ACC112 (cell line): Measurements from ENCODE around the gene SDK2.

Experiments
- H2AFZ ChIP-seq: fragments of 200-600 bp; sonication (generic); one replicate; pipeline ENCODE4 v1.6.0; 2017; ENCODE audit warnings: antibody characterized with exemption, low read length; ENCODE audit not compliant: unreplicated experiment
- H3K27ac ChIP-seq: fragments of 200-600 bp; sonication (generic); 2 replicates; pipeline ENCODE4 v1.5.1; 2014; ENCODE audit warnings: low read depth, mild to moderate bottlenecking, antibody characterized with exemption, low read length, moderate library complexity
- H3K27me3 ChIP-seq: fragments of 200-600 bp; sonication (generic); 2 replicates; pipeline ENCODE4 v1.6.1; 2014; ENCODE audit warnings: mild to moderate bottlenecking, antibody characterized with exemption, low read length, moderate library complexity, mixed read lengths; ENCODE audit not compliant: insufficient read depth
- H3K36me3 ChIP-seq: fragments of 200-600 bp; sonication (generic); 2 replicates; pipeline ENCODE4 v1.6.1; 2016; ENCODE audit warnings: mild to moderate bottlenecking, antibody characterized with exemption, low read length, moderate library complexity, mixed read lengths; ENCODE audit not compliant: insufficient read depth
- H3K4me1 ChIP-seq: fragments of 200-600 bp; sonication (generic); one replicate; pipeline ENCODE4 v1.6.1; 2016; ENCODE audit warnings: low read length, mixed read lengths; ENCODE audit not compliant: insufficient read depth, unreplicated experiment, control insufficient read depth
- H3K4me3 ChIP-seq: fragments of 200-600 bp; sonication (generic); 2 replicates; pipeline ENCODE4 v1.5.1; 2014; ENCODE audit warnings: mild to moderate bottlenecking, low read depth, low read length
- H3K79me2 ChIP-seq: fragments of 200-600 bp; sonication (generic); one replicate; pipeline ENCODE4 v1.6.0; 2016; ENCODE audit warnings: low read length; ENCODE audit not compliant: control insufficient read depth, unreplicated experiment, insufficient read depth

Gene SDK2

GRCh38 chr17:73467651-73468050, 176.6 kb downstream of the SDK2 start:
- Histone ChIP-seq H3K36me3 (no peaks in the 10 kb centered on the region), H3K79me2 (no peaks in the 10 kb centered on the region), H3K4me1 (no peaks in the 10 kb centered on the region), H3K4me3 (no peak overlapping the region), H2AFZ (no peak overlapping the region), H3K27me3 (peaks cover 20% of the 10 kb centered on the region), H3K27ac (no peak overlapping the region)

GRCh38 chr17:73466704-73467433, 177.4 kb downstream of the SDK2 start:
- Histone ChIP-seq H2AFZ (no peak overlapping the region), H3K27ac (no peak overlapping the region), H3K36me3 (no peaks in the 10 kb centered on the region), H3K4me3 (no peak overlapping the region), H3K4me1 (no peaks in the 10 kb centered on the region), H3K79me2 (no peaks in the 10 kb centered on the region), H3K27me3 (peaks cover 20% of the 10 kb centered on the region)

GRCh38 chr17:73465953-73466230, 178.4 kb downstream of the SDK2 start:
- H3K4me1 ChIP-seq, result no peaks in the 10 kb centered on the region
- H3K27me3 ChIP-seq, result peaks cover 20% of the 10 kb centered on the region

GRCh38 chr17:73465130-73465952, 178.9 kb downstream of the SDK2 start:
- H2AFZ ChIP-seq, result no peak overlapping the region
- no peaks in the 10 kb centered on the region for H3K36me3 ChIP-seq
- no peak overlapping the region for H3K4me3 ChIP-seq
- no peak overlapping the region for H3K27ac ChIP-seq
- no peaks in the 10 kb centered on the region for H3K79me2 ChIP-seq
- peaks cover 20% of the 10 kb centered on the region for H3K27me3 ChIP-seq
- H3K4me1 ChIP-seq, result no peaks in the 10 kb centered on the region

More at GRCh38 chr17:73465953-73466230, 178.4 kb downstream of the SDK2 start:
- Histone ChIP-seq H3K27ac (no peak overlapping the region), H3K79me2 (no peaks in the 10 kb centered on the region), H2AFZ (no peak overlapping the region), H3K36me3 (no peaks in the 10 kb centered on the region), H3K4me3 (no peak overlapping the region)

- Histone ChIP-seq H3K36me3 (no peaks in the 10 kb centered on the region), H3K27me3 (peaks cover 20% of the 10 kb centered on the region), H3K4me1 (no peaks in the 10 kb centered on the region), H3K4me3 (no peak overlapping the region), H2AFZ (no peak overlapping the region), H3K79me2 (no peaks in the 10 kb centered on the region), H3K27ac (no peak overlapping the region)
Measured at GRCh38 chr17:73464447-73464846, 179.8 kb downstream of the SDK2 start.

- H3K4me1 ChIP-seq, result no peaks in the 10 kb centered on the region
- no peaks in the 10 kb centered on the region for H3K36me3 ChIP-seq
- no peaks in the 10 kb centered on the region for H3K79me2 ChIP-seq
- no peak overlapping the region for H3K27ac ChIP-seq
- H3K27me3 ChIP-seq, result peaks cover 20% of the 10 kb centered on the region
- no peak overlapping the region for H3K4me3 ChIP-seq
- no peak overlapping the region for H2AFZ ChIP-seq
Measured at GRCh38 chr17:73463821-73464220, 180.4 kb downstream of the SDK2 start.

GRCh38 chr17:73462823-73463222, 181.4 kb downstream of the SDK2 start:
- H3K27me3 ChIP-seq, result peaks cover 16% of the 10 kb centered on the region
- no peaks in the 10 kb centered on the region for H3K79me2 ChIP-seq
- no peaks in the 10 kb centered on the region for H3K36me3 ChIP-seq
- H3K27ac ChIP-seq, result no peak overlapping the region
- no peak overlapping the region for H2AFZ ChIP-seq
- H3K4me1 ChIP-seq, result no peaks in the 10 kb centered on the region
- H3K4me3 ChIP-seq, result no peak overlapping the region

GRCh38 chr17:73459980-73460379, 184.3 kb downstream of the SDK2 start:
- H3K79me2 ChIP-seq, result no peaks in the 10 kb centered on the region

GRCh38 chr17:73455767-73456166, 188.5 kb downstream of the SDK2 start:
- no peaks in the 10 kb centered on the region for H3K79me2 ChIP-seq
- H3K27ac ChIP-seq, result no peak overlapping the region
- H3K36me3 ChIP-seq, result no peaks in the 10 kb centered on the region
- H3K4me1 ChIP-seq, result no peaks in the 10 kb centered on the region
- H2AFZ ChIP-seq, result no peak overlapping the region
- peaks cover 7% of the 10 kb centered on the region; the same call in 1 of the 2 replicates for H3K27me3 ChIP-seq
- H3K4me3 ChIP-seq, result no peak overlapping the region

More at GRCh38 chr17:73459980-73460379, 184.3 kb downstream of the SDK2 start:
- peaks cover 9% of the 10 kb centered on the region for H3K27me3 ChIP-seq
- H3K27ac ChIP-seq, result no peak overlapping the region
- no peaks in the 10 kb centered on the region for H3K36me3 ChIP-seq
- no peak overlapping the region for H3K4me3 ChIP-seq
- H2AFZ ChIP-seq, result no peak overlapping the region
- H3K4me1 ChIP-seq, result no peaks in the 10 kb centered on the region

GRCh38 chr17:73455050-73455687, 189.1 kb downstream of the SDK2 start:
- no peaks in the 10 kb centered on the region for H3K36me3 ChIP-seq
- peaks cover 7% of the 10 kb centered on the region; the same call in 1 of the 2 replicates for H3K27me3 ChIP-seq
- no peak overlapping the region for H2AFZ ChIP-seq
- no peaks in the 10 kb centered on the region for H3K4me1 ChIP-seq
- no peak overlapping the region for H3K4me3 ChIP-seq
- H3K27ac ChIP-seq, result no peak overlapping the region
- no peaks in the 10 kb centered on the region for H3K79me2 ChIP-seq
